Measurements from ENCODE around the gene RAB10. TPM values are rescaled to one million over a fixed set of nuclear protein-coding genes. Genes with fewer than 3 reads are reported as not detected.

RAB10 gene
- total RNA-seq, 1 experiment from 2014 or later = 167 TPM

DNA sequence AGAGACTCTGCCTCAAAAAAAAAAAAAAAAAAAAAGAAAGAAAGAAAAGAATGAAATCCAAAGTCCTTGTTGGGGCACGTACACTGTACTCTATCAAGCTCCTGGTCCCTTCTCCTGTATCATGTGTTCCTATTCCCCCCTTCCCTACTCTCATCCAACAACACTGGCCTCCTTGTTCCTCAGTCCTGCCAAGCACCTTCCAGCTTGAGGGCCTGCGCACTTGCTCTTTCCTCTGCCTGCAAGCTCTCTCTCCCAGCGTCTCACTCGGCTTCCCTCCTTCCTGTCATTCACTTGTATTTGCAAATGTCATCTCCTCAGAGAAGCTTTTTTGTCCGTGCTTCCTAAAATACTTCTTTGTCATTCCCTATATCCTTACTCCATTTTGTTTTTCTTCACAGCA lies 40.8 kb upstream of the RAB10 start:
- CTCF ChIA-PET = interaction anchor here (0.8 to 1.1 kb wide), 2 partner anchors 42 to 152 kb away, joined by 3 read pairs; no protein-coding TSS in a partner anchor
- DNase-seq (ENCODE audit: low read depth, low spot score) (no peak), ATAC-seq (no peak)
- H2AFZ ChIP-seq (ENCODE audit: low read depth, low read length, poor library complexity, severe bottlenecking) = no peak overlapping the region
- POLR2A ChIA-PET = no interaction called here
- no TSS peak for BruUV-seq (replicated peaks)
- no peaks in the 10 kb centered on the region for H3K79me2 ChIP-seq (ENCODE audit: insufficient read depth, low read length)
- H3K9me2 ChIP-seq (ENCODE audit: insufficient read depth) = no peaks in the 10 kb centered on the region
- no peaks in the 10 kb centered on the region for H3K27me3 ChIP-seq (ENCODE audit: insufficient read depth, low read length)
- no peak overlapping the region for H3K4me3 ChIP-seq (replicated peaks in 1 of 2; ENCODE audit: low read depth in 1 of 2, low read length in 2 of 2)
- TF ChIP-seq, protein P1, sequence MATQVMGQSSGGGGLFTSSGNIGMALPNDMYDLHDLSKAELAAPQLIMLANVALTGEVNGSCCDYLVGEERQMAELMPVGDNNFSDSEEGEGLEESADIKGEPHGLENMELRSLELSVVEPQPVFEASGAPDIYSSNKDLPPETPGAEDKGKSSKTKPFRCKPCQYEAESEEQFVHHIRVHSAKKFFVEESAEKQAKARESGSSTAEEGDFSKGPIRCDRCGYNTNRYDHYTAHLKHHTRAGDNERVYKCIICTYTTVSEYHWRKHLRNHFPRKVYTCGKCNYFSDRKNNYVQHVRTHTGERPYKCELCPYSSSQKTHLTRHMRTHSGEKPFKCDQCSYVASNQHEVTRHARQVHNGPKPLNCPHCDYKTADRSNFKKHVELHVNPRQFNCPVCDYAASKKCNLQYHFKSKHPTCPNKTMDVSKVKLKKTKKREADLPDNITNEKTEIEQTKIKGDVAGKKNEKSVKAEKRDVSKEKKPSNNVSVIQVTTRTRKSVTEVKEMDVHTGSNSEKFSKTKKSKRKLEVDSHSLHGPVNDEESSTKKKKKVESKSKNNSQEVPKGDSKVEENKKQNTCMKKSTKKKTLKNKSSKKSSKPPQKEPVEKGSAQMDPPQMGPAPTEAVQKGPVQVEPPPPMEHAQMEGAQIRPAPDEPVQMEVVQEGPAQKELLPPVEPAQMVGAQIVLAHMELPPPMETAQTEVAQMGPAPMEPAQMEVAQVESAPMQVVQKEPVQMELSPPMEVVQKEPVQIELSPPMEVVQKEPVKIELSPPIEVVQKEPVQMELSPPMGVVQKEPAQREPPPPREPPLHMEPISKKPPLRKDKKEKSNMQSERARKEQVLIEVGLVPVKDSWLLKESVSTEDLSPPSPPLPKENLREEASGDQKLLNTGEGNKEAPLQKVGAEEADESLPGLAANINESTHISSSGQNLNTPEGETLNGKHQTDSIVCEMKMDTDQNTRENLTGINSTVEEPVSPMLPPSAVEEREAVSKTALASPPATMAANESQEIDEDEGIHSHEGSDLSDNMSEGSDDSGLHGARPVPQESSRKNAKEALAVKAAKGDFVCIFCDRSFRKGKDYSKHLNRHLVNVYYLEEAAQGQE (IDR thresholded peaks at IDR 0.05; ENCODE audit: low read depth) = no peak
- TF ChIP-seq, protein P2, sequence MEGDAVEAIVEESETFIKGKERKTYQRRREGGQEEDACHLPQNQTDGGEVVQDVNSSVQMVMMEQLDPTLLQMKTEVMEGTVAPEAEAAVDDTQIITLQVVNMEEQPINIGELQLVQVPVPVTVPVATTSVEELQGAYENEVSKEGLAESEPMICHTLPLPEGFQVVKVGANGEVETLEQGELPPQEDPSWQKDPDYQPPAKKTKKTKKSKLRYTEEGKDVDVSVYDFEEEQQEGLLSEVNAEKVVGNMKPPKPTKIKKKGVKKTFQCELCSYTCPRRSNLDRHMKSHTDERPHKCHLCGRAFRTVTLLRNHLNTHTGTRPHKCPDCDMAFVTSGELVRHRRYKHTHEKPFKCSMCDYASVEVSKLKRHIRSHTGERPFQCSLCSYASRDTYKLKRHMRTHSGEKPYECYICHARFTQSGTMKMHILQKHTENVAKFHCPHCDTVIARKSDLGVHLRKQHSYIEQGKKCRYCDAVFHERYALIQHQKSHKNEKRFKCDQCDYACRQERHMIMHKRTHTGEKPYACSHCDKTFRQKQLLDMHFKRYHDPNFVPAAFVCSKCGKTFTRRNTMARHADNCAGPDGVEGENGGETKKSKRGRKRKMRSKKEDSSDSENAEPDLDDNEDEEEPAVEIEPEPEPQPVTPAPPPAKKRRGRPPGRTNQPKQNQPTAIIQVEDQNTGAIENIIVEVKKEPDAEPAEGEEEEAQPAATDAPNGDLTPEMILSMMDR (IDR thresholded peaks at IDR 0.05 in 2 of 3, conservative IDR thresholded peaks at IDR 0.05 in 1 of 3; ENCODE audit: borderline replicate concordance in 1 of 3, insufficient read depth in 1 of 3, low read depth in 2 of 3, low read length in 2 of 3) = no peak
- TF ChIP-seq ELF1 (IDR thresholded peaks at IDR 0.05; ENCODE audit: borderline replicate concordance, low read depth) (no peak), SRF (IDR thresholded peaks at IDR 0.05; ENCODE audit: low read depth) (no peak), RAD21 (IDR thresholded peaks at IDR 0.05; ENCODE audit: low read depth) (no peak)
- peaks cover 5 to 20% of the 10 kb centered on the region in 2 experiments; a peak in 3 of 4 replicates for H3K4me1 ChIP-seq (ENCODE audit: control insufficient read depth in 1 of 2, insufficient read depth in 2 of 2, low read length in 2 of 2)
- H4K20me1 ChIP-seq (ENCODE audit: insufficient read depth) = no peaks in the 10 kb centered on the region
- no peaks in the 10 kb centered on the region for H3K9me3 ChIP-seq (ENCODE audit: control insufficient read depth in 1 of 2, insufficient read depth in 1 of 2, low read depth in 1 of 2, low read length in 2 of 2)
- H3K27ac ChIP-seq (ENCODE audit: low read depth, low read length) = no peak overlapping the region
- no peak overlapping the region for H3K4me2 ChIP-seq (ENCODE audit: low read length)
- intact Hi-C loops (cut with micrococcal nuclease) = loop anchor here (5.0 kb wide), 1 partner anchor 74 kb away; no protein-coding TSS in a partner anchor
- H3K9ac ChIP-seq (ENCODE audit: low read length) = no peak overlapping the region
- RAD21 ChIA-PET (ENCODE audit: low non-redundant PET in 1 of 2, low total read pairs in 2 of 2, uncharacterized antibody in 2 of 2, unreplicated experiment in 2 of 2) = no interaction called here
- H3K36me3 ChIP-seq (ENCODE audit: control insufficient read depth in 1 of 2, insufficient read depth in 2 of 2, low read length in 2 of 2) = no peaks in the 10 kb centered on the region

All from HCT116 (cell line).